Brain pericyte (primary cell): ENCODE data around the gene POFUT2.

Experiments used
- DNase-seq: peaks from one replicate; pipeline ENCODE4 v3.0.0-alpha.2; 2012; ENCODE audit warnings: low read depth, low spot score

Gene POFUT2

DNA sequence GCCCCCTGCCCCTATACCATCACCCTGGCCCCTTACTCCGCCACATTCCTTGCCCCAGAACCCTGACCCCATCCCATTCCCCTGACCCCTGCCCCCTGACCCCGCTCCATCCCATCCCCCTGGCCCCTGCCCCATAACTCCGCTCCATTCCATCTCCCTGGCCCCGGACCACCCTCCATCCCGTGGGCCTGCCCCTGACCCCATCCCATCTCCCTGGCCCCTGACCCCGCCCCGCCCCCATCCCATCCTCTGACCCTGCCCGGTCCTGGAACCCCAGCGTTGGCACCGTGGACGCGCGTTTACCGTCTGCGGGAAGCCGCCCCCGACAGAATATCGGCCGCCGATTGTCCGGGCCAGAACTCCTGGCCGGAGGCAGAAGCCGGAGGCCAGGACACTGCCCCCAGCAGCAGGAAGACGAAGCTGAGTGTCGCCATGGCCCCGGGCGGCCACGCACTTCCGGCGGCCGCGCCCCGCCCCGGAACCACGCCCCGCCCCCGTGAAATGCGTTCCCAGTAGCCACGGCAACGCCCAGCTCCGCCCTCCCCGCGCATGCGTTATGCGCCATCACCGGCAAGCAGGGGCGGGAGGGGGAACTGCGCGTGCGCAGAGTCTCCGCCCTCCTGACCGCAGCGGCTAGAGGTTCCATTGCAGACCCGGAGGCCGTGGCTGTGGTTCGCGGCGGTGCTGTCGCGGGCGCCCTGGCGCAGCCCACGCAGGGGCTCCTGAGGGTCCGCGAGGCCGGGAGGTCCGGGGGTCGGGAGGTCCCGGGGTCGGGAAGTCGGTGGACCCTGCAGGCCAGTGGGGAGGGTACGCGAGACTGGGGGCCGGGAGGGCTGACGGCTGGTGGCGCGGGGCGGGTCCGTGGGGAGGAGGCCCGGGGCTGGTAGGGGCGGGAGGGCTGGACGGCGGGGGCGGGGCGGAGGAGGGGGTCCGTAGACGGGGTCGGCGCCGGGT, at the start of gene POFUT2:
Gene POFUT2 (minus strand): TSS at position 458 of the 954 bp plus-strand sequence. CDS start 24 bp downstream, at position 434.
- DNase-seq = peak; percentile 89

GRCh38 chr21:45336870-45337269, 49.2 kb upstream of the POFUT2 start:
- no peak for DNase-seq

DNA sequence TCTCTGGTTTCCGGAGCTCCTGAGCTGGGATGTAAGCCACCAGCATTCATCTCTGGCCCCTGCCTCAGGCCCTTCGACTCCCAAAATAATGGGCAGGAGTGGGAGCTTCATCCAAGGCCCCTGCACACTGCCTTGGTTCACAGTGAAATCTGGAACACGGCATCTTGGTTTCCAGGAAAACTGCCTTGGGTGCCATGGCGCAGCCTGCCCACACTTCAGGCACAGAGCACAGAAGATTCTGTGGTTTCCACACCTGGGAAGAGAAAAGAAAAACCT, 48.8 kb upstream of the POFUT2 start:
- no peak for DNase-seq

- DNase-seq = no peak
These were observed 48.3 kb upstream of the POFUT2 start for GRCh38 chr21:45335761-45336534.

GRCh38 chr21:45335151-45335760, 47.6 kb upstream of the POFUT2 start:
- DNase-seq = no peak

DNA sequence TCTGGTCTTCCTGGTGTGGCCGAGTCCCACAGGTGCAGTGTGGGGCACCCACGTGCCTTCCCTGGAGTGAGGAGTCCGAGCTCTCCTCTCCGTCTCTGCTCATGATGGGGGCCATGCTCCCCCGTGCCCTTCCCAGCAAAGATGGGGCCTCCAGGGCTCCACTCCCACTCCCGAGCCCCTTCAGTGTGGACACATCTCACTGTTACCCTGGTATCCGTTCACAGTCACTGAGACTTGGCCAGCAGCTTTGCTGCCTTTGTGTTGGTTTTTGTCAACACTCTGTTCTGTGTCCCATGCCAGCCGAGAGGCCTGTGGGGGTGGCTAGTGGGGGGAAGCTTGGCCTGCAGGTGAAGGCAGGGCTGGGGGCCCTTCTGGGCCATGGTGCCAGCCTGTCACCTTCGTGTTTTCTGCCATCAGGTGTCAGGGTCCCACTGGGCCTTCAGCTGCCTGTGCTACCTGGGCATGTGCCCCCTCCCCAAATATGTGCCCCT, 46.9 kb upstream of the POFUT2 start:
- DNase-seq = no peak

DNA sequence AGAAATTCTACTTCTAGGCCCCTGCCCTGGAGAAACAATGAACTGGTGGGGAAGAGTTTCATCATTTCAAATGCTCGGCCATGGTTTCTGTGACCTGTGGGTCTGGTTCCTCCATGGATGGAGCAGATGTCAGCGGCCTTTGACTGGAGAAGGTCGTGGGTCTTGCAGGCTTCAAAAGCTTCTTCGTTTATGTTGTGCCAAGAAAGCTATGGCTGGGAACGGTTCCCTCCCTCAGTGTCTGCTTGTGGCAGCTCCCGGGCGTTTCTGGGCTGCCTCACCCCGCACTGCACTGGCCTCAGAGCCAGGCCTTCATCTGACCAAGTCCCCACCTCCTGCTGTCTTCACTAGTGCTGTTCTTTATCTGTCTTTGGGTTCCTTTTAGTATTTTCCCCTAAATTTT, 46.4 kb upstream of the POFUT2 start:
- no peak for DNase-seq

DNA sequence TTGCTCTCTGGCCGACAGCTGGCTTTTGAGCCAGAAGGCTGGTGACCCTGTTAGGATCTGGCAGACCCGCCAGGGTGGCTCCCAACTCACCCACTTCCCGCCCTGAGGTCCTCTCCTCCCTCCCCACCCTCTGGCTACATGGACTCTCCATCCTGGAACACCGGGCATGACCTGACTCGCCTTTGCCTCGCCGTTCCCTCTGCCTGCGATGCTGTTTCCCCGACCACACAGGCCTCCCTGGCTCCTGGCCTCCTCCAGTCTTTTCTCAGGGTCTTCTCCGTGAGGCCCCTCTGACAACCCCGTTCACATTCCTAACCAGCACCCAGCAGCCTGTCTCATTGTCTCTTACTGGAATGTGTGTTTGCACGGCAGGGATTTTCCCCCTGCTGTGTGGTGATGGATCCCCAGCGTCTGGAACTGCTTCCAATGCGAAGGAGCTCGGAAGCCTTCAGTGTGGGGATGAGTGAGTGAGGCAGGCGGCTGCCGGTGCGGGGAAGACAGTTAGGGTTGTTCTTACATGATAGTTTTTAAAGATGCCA, 46.0 kb upstream of the POFUT2 start:
- DNase-seq = no peak

GRCh38 chr21:45332981-45333582, 45.4 kb upstream of the POFUT2 start:
- no peak for DNase-seq

DNA sequence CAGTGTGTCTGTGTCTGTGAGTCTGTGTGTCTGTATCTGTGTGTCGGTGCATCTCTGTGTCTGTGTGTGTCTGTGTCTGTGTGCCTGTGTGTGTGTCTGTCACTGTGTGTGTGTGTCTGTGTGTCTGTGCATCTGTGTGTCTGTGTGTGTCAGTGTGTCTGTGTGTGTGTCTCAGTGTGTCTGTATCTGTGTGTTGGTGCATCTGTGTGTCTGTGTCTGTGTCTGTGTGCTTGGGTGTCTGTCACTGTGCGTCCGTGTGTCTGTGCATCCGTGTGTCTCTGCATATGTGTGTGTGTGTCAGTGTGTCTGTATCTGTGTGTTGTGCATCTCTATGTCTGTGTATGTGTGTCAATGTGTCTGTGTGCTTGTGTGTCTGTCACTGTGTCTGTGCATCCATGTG, 44.7 kb upstream of the POFUT2 start:
- no peak for DNase-seq

DNA sequence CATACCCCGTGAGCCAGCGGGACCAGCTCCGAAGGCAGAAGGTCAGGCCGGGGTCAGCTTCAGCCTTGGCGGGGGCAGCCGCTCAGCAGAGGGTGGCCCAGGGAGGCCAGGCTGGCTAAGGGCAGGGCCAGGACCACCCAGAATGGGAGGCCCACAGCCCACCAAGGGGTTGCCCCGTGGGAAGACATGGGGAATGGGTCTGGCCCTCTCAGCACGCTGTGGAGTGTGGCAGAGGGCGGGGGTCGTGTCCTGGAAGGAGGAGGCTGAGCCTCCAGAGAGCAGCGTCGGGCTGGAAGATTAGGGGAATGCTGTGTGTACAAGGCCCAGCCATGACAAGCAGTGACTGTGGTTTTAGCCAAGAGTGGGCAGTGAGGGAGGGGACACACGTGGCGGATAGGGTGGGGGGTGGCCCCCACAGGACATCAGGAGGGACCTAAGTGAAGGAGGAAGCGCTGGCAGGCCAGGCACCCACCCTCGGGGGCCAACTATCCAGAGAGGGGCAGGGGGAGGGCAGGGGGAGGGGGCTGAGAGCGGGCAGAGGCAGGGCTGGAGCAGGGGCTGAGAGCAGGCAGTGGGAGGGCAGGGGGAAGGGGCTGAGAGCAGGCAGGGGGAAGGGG, 43.9 kb upstream of the POFUT2 start:
- no peak for DNase-seq

- no peak for DNase-seq
These were observed 43.2 kb upstream of the POFUT2 start for GRCh38 chr21:45330851-45331261.

DNA sequence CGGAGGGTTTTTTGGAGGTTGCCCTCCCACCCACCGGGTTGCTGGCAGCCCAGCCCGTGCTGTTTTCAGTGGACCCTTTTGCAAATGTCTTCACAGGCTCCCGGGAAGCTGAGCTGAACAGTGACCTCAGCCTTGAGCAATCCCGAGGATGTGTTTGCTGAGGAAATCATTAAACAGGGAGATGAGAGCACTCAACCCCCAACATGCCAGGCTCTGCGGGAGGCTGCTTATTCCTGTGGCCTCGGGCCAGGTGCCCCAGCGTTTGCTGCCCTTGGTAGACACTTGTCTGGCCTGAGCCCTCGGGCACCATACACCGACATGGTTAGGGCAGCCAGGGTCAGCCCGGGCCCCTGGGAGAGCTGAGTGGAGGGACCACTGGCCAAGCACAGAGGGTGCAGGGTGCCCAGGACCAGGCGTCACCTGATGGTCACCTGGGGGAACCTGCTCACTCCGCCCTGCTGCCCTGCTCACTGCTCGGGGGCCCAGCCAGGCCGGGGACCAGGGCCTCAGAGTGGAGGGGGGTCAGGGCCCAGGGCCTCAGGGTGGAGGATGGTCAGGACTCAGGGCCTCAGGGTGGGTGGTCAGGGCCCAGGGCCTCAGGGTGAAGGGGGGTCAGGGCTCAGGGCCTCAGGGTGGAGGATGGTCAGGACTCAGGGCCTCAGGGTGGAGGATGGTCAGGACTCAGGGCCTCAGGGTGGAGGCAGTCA, 42.5 kb upstream of the POFUT2 start:
- no peak for DNase-seq

- DNase-seq = no peak
These were observed 41.8 kb upstream of the POFUT2 start for GRCh38 chr21:45329261-45330074.

GRCh38 chr21:45328198-45329091, 40.8 kb upstream of the POFUT2 start:
- no peak for DNase-seq

DNA sequence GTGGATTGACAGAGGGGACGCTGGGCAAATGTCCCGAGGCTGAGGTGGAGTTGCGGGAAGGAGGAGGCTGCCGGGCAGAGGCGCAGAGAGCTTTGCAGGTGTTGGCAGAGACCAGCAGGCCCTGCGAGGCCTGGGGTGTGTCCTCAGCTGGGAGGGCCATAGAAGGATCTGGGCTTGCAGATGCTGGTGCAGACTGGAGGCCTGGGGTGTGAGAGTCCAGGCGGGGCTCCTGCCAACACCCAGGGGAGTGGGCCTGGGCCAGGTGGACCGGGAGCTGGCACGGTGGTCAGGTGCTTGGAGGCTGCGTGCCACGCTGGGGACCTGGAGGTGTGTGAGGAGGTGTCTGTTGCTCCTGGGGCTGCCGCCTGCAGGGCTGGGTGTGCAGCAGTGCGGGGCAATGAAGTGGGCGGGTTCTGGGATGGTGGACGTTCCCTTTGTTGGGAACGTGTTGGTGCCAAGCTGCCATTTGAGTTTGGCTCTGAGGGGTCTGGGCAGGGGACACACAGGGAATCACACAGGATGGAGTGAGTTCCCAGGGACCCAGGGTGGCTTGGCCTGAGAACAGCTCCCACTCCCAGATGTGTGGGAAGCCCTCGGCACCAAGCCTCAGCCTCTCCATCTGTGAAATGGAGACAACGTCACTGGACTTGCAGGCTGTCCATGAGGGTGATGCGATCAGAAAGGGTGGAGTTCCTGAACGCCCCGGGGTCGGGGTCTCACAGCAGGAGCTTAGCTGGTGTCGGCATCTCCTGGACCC, 39.9 kb upstream of the POFUT2 start:
- no peak for DNase-seq

GRCh38 chr21:45326891-45327440, 39.3 kb upstream of the POFUT2 start:
- no peak for DNase-seq
